ENCODE results near the gene RLN3.

RLN3 gene

GRCh38 chr19:13995878-13996765 lies 31.8 kb upstream of the RLN3 start:
- H3K36me3 ChIP-seq (ENCODE audit: control insufficient read depth, insufficient read depth, low read length) = peaks cover 5% of the 10 kb centered on the region
- no peak for TF ChIP-seq CTCF (IDR thresholded peaks at IDR 0.05; ENCODE audit: insufficient read depth, low read length, poor library complexity, severe bottlenecking)
- H3K27me3 ChIP-seq (replicated peaks; ENCODE audit: control insufficient read depth, insufficient read depth, low read length) = no peaks in the 10 kb centered on the region
- DNase-seq (ENCODE audit: extremely low read depth, insufficient read length) = no peak
- H3K4me3 ChIP-seq (replicated peaks; ENCODE audit: low read depth, low read length) = no peak overlapping the region

- Histone ChIP-seq H3K36me3 (ENCODE audit: control insufficient read depth, insufficient read depth, low read length) (peaks cover 4% of the 10 kb centered on the region), H3K4me3 (replicated peaks; ENCODE audit: low read depth, low read length) (no peak overlapping the region), H3K27me3 (replicated peaks; ENCODE audit: control insufficient read depth, insufficient read depth, low read length) (no peaks in the 10 kb centered on the region)
- TF ChIP-seq CTCF (IDR thresholded peaks at IDR 0.05; ENCODE audit: insufficient read depth, low read length, poor library complexity, severe bottlenecking) = no peak
- no peak for DNase-seq (ENCODE audit: extremely low read depth, insufficient read length)
Measured at GRCh38 chr19:13996928-13997630, 30.9 kb upstream of the RLN3 start.

- Histone ChIP-seq H3K27me3 (replicated peaks; ENCODE audit: control insufficient read depth, insufficient read depth, low read length) (no peaks in the 10 kb centered on the region), H3K36me3 (ENCODE audit: control insufficient read depth, insufficient read depth, low read length) (peaks cover 4% of the 10 kb centered on the region), H3K4me3 (replicated peaks; ENCODE audit: low read depth, low read length) (no peak overlapping the region)
- DNase-seq (ENCODE audit: extremely low read depth, insufficient read length) = no peak
- no peak for TF ChIP-seq CTCF (IDR thresholded peaks at IDR 0.05; ENCODE audit: insufficient read depth, low read length, poor library complexity, severe bottlenecking)
Measured at GRCh38 chr19:13997631-13997962, 30.4 kb upstream of the RLN3 start.

DNA sequence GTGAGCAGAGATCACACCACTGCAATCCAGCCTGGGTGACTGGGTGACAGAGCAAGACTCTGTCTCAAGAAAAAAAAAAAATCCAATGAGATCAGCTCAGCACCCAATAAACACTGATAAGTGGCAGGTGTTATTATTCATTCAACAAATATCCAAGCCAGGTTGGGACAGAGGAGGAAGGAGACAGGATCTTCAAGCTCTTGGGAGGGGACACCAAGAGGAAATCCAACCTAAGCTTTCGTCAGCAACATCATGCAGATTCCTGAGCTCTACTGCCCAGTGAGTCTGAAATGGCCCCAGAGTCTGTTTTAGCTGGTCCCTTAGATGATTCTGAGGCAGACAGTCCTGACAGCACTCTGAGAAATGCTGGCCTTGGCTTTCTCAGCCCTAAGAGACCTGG lies 29.5 kb upstream of the RLN3 start:
- no peaks in the 10 kb centered on the region for H3K27me3 ChIP-seq (replicated peaks; ENCODE audit: control insufficient read depth, insufficient read depth, low read length)
- H3K36me3 ChIP-seq (ENCODE audit: control insufficient read depth, insufficient read depth, low read length) = peaks cover 2% of the 10 kb centered on the region
- DNase-seq (ENCODE audit: extremely low read depth, insufficient read length) = no peak
- TF ChIP-seq CTCF (IDR thresholded peaks at IDR 0.05; ENCODE audit: insufficient read depth, low read length, poor library complexity, severe bottlenecking) = no peak
- H3K4me3 ChIP-seq (replicated peaks; ENCODE audit: low read depth, low read length) = no peak overlapping the region

DNA sequence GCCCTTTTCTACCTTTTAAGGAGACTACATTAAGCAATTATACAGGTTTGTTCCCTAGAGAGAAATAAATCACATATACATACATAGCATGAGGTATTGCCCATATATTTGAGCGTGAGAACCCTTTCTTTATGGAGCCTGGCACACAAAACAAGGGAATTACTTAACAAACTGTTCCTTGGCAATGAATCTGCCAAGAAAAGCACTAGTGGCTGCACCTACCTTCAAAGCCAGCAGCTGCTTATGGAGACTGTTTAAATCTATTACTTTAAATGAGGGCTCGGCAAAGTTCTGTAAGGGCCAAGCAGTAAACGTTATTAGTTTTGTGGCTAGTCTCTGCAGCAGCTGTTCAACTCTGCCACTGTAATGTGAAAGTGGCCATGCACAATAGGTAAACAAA lies 28.9 kb upstream of the RLN3 start:
- peaks cover 2% of the 10 kb centered on the region for H3K36me3 ChIP-seq (ENCODE audit: control insufficient read depth, insufficient read depth, low read length)
- no peak overlapping the region for H3K4me3 ChIP-seq (replicated peaks; ENCODE audit: low read depth, low read length)
- no peak for DNase-seq (ENCODE audit: extremely low read depth, insufficient read length)
- TF ChIP-seq CTCF (IDR thresholded peaks at IDR 0.05; ENCODE audit: insufficient read depth, low read length, poor library complexity, severe bottlenecking) = no peak
- H3K27me3 ChIP-seq (replicated peaks; ENCODE audit: control insufficient read depth, insufficient read depth, low read length) = no peaks in the 10 kb centered on the region

Measured in GM06990 (cell line).